ENCODE results near the gene UBXN11. TPM values are rescaled to one million over a fixed set of nuclear protein-coding genes. Genes with fewer than 3 reads are reported as not detected.

UBXN11 gene
- total RNA-seq, 1 donor from 2014 or later, result 9.4 TPM

- no peaks in the 10 kb centered on the region for H3K27me3 ChIP-seq (ENCODE audit: control insufficient read depth, insufficient read depth, low read length)
- no peaks in the 10 kb centered on the region for H3K36me3 ChIP-seq (ENCODE audit: control insufficient read depth, insufficient read depth, low read length)
- no peak overlapping the region for H3K4me3 ChIP-seq (ENCODE audit: low read depth, low read length)
- no peak for TF ChIP-seq CTCF (IDR thresholded peaks at IDR 0.05; ENCODE audit: insufficient read depth, low read length, poor library complexity, severe bottlenecking)
- DNase-seq (ENCODE audit: low read depth), result no peak
These were observed 30.0 kb downstream of the UBXN11 start for GRCh38 chr1:26276432-26276838.

GRCh38 chr1:26275580-26276431, 30.6 kb downstream of the UBXN11 start:
- DNase-seq (ENCODE audit: low read depth), result no peak
- H3K4me3 ChIP-seq (ENCODE audit: low read depth, low read length), result no peak overlapping the region
- H3K36me3 ChIP-seq (ENCODE audit: control insufficient read depth, insufficient read depth, low read length), result no peaks in the 10 kb centered on the region
- peak; percentile 72 for TF ChIP-seq CTCF (IDR thresholded peaks at IDR 0.05; ENCODE audit: insufficient read depth, low read length, poor library complexity, severe bottlenecking)
- no peaks in the 10 kb centered on the region for H3K27me3 ChIP-seq (ENCODE audit: control insufficient read depth, insufficient read depth, low read length)

- no peaks in the 10 kb centered on the region for H3K36me3 ChIP-seq (ENCODE audit: control insufficient read depth, insufficient read depth, low read length)
- TF ChIP-seq CTCF (IDR thresholded peaks at IDR 0.05; ENCODE audit: insufficient read depth, low read length, poor library complexity, severe bottlenecking), result no peak
- H3K4me3 ChIP-seq (ENCODE audit: low read depth, low read length), result no peak overlapping the region
- H3K27me3 ChIP-seq (ENCODE audit: control insufficient read depth, insufficient read depth, low read length), result no peaks in the 10 kb centered on the region
- no peak for DNase-seq (ENCODE audit: low read depth)
These were observed 31.5 kb downstream of the UBXN11 start for GRCh38 chr1:26274801-26275425.

GRCh38 chr1:26269198-26269550, 37.3 kb downstream of the UBXN11 start:
- Histone ChIP-seq H3K27me3 (ENCODE audit: control insufficient read depth, insufficient read depth, low read length) (no peaks in the 10 kb centered on the region), H3K36me3 (ENCODE audit: control insufficient read depth, insufficient read depth, low read length) (no peaks in the 10 kb centered on the region), H3K4me3 (ENCODE audit: low read depth, low read length) (no peak overlapping the region)
- no peak for DNase-seq (ENCODE audit: low read depth)
- no peak for TF ChIP-seq CTCF (IDR thresholded peaks at IDR 0.05; ENCODE audit: insufficient read depth, low read length, poor library complexity, severe bottlenecking)

GRCh38 chr1:26268290-26269197, 37.9 kb downstream of the UBXN11 start:
- no peaks in the 10 kb centered on the region for H3K36me3 ChIP-seq (ENCODE audit: control insufficient read depth, insufficient read depth, low read length)
- TF ChIP-seq CTCF (IDR thresholded peaks at IDR 0.05; ENCODE audit: insufficient read depth, low read length, poor library complexity, severe bottlenecking), result no peak

More at GRCh38 chr1:26268290-26269197, 37.9 kb downstream of the UBXN11 start:
- Histone ChIP-seq H3K4me3 (ENCODE audit: low read depth, low read length) (no peak overlapping the region), H3K27me3 (ENCODE audit: control insufficient read depth, insufficient read depth, low read length) (no peaks in the 10 kb centered on the region)
- DNase-seq (ENCODE audit: low read depth), result no peak

All from kidney epithelial cell (primary cell).